HTR-8/SVneo (cell line): Measurements from ENCODE around the gene NRG3.

Source experiments
- DNase-seq: peaks from one replicate; pipeline ENCODE4 v3.0.0; 2011; ENCODE audit warnings: low spot score, mixed read lengths; ENCODE audit not compliant: insufficient read length
- FAIRE-seq: peaks from 2 replicates; lab custom pipeline; 2011; peaks lifted over from hg19 to GRCh38; lab: Jason Lieb, UNC

Gene NRG3

GRCh38 chr10:82420001-82420400, 545.0 kb downstream of the NRG3 start:
- no peak for DNase-seq
- no peak for FAIRE-seq

GRCh38 chr10:82429302-82429701, 554.3 kb downstream of the NRG3 start:
- FAIRE-seq, result no peak
- DNase-seq, result no peak

- no peak for DNase-seq
Measured at GRCh38 chr10:82438277-82438676, 563.3 kb downstream of the NRG3 start.

GRCh38 chr10:82440775-82441174, 565.8 kb downstream of the NRG3 start:
- no peak for FAIRE-seq

More at GRCh38 chr10:82438277-82438676, 563.3 kb downstream of the NRG3 start:
- no peak for FAIRE-seq

GRCh38 chr10:82452046-82452445, 577.1 kb downstream of the NRG3 start:
- FAIRE-seq (no peak), DNase-seq (no peak)

More at GRCh38 chr10:82440775-82441174, 565.8 kb downstream of the NRG3 start:
- DNase-seq, result no peak

GRCh38 chr10:82452676-82453075, 577.7 kb downstream of the NRG3 start:
- DNase-seq (no peak), FAIRE-seq (no peak)

- FAIRE-seq (no peak), DNase-seq (no peak)
Measured at GRCh38 chr10:82453678-82454293, 578.8 kb downstream of the NRG3 start.

- no peak for DNase-seq
- FAIRE-seq, result no peak
Measured at GRCh38 chr10:82462910-82463551, 588.0 kb downstream of the NRG3 start.

- FAIRE-seq, result no peak
- no peak for DNase-seq
Measured at GRCh38 chr10:82463614-82464013, 588.6 kb downstream of the NRG3 start.

- no peak for FAIRE-seq
- DNase-seq, result no peak
Measured at GRCh38 chr10:82464191-82464818, 589.3 kb downstream of the NRG3 start.

- DNase-seq (no peak), FAIRE-seq (no peak)
Measured at GRCh38 chr10:82464966-82465365, 590.0 kb downstream of the NRG3 start.

- FAIRE-seq, result no peak
Measured at GRCh38 chr10:82468453-82468852, 593.5 kb downstream of the NRG3 start.

GRCh38 chr10:82472406-82473335, 597.7 kb downstream of the NRG3 start:
- no peak for FAIRE-seq
- no peak for DNase-seq

More at GRCh38 chr10:82468453-82468852, 593.5 kb downstream of the NRG3 start:
- DNase-seq, result no peak

- FAIRE-seq (no peak), DNase-seq (no peak)
Measured at GRCh38 chr10:82477776-82478175, 602.8 kb downstream of the NRG3 start.

- DNase-seq, result no peak
Measured at GRCh38 chr10:82492647-82493046, 617.7 kb downstream of the NRG3 start.

GRCh38 chr10:82496114-82496513, 621.1 kb downstream of the NRG3 start:
- DNase-seq (no peak), FAIRE-seq (no peak)

More at GRCh38 chr10:82492647-82493046, 617.7 kb downstream of the NRG3 start:
- FAIRE-seq, result no peak

- no peak for FAIRE-seq
- DNase-seq, result no peak
Measured at GRCh38 chr10:82497439-82497838, 622.4 kb downstream of the NRG3 start.

GRCh38 chr10:82498976-82499375, 624.0 kb downstream of the NRG3 start:
- FAIRE-seq (no peak), DNase-seq (no peak)

- FAIRE-seq (no peak), DNase-seq (no peak)
Measured at GRCh38 chr10:82505009-82505408, 630.0 kb downstream of the NRG3 start.

- DNase-seq (no peak), FAIRE-seq (no peak)
Measured at GRCh38 chr10:82506680-82507376, 631.8 kb downstream of the NRG3 start.
